Cardiac fibroblast (primary cell): Measurements from ENCODE around the gene RRAS.

Experiments used
- DNase-seq, 2 donors: peaks; one replicate each; pipeline versions ENCODE4 v3.0.0 to v3.0.0-alpha.2; 2010; ENCODE audit warnings: low read depth in 2 of 2
- H3K4me3 ChIP-seq, 2 donors: replicated peaks in 1 of 2; 1 replicate in 1 of 2; 2 replicates in 1 of 2; pipeline ENCODE4 v1.5.1; 2011; ENCODE audit warnings: low read depth in 2 of 2, low read length in 2 of 2, mild to moderate bottlenecking in 2 of 2, moderate library complexity in 1 of 2
- TF ChIP-seq, protein P1 (sequence below): IDR thresholded peaks from one replicate; pipeline ENCODE4 v1.5.1; 2011; ENCODE audit warnings: low read depth, mild to moderate bottlenecking, low read length, inconsistent platforms

Gene RRAS

DNA sequence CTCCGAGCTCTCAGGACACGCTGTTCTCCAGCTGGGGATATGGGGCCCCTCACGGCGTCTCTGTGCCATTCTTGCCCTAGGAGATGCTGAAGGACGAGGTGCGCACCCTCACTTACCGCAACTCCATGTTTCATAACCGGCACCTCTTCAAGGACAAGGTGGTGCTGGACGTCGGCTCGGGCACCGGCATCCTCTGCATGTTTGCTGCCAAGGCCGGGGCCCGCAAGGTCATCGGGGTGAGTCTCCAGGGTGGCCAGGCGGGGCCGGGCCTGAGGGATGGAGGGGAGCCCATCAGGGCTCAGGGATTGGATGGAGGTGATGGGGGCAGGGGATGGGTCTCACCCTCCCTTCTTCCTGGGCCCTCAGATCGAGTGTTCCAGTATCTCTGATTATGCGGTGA is 41.9 kb upstream of the RRAS start:
- H3K4me3 ChIP-seq, result no peak overlapping the region
- DNase-seq, result no peak
- TF ChIP-seq, protein P1, sequence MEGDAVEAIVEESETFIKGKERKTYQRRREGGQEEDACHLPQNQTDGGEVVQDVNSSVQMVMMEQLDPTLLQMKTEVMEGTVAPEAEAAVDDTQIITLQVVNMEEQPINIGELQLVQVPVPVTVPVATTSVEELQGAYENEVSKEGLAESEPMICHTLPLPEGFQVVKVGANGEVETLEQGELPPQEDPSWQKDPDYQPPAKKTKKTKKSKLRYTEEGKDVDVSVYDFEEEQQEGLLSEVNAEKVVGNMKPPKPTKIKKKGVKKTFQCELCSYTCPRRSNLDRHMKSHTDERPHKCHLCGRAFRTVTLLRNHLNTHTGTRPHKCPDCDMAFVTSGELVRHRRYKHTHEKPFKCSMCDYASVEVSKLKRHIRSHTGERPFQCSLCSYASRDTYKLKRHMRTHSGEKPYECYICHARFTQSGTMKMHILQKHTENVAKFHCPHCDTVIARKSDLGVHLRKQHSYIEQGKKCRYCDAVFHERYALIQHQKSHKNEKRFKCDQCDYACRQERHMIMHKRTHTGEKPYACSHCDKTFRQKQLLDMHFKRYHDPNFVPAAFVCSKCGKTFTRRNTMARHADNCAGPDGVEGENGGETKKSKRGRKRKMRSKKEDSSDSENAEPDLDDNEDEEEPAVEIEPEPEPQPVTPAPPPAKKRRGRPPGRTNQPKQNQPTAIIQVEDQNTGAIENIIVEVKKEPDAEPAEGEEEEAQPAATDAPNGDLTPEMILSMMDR, result no peak

DNA sequence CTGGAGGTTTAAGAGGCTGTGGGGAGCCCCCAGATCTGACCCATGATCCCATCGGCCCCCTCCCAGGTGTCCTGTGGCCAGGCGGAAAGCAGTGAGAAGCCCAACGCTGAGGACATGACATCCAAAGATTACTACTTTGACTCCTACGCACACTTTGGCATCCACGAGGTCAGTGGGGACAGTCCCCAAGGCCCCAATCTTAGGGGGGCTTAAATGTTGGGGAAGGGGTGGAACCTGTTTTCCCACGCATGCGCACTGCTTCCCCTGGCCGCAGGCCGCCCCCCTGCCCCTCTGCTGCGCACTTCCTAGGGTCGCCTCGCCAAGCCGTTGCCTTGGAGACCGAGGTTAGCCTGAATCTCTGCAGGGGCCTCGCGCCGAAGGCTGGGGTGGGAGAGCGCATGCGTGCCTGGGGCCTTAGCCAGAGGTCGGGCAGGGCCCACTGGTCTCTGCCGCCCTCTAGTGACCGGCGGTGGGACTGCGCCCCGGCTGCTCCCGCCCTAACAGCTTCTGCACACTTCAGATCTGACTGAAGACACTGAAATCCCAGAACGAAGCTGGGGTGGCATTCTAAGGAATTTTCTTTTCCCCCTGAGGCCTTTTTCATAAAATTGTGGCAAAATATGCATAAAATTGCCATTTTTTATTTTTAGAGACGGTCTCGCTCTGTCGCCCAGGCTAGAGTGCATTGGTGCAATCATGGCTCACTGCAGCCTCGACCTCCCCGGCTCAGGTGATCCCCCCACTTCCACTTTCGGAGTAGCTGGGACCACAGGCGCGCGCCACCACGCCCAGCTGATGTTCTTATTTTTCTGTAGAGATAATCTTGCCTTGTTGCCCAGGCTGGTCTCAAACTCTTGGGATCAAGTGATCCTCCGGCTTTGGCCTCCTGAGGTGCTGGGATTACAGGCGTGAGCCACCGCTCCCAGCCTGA is 40.7 kb upstream of the RRAS start:
- no peak overlapping the region for H3K4me3 ChIP-seq
- TF ChIP-seq, protein P1, result peak; percentile 100
- DNase-seq, result peak; percentile 89 to 91

DNA sequence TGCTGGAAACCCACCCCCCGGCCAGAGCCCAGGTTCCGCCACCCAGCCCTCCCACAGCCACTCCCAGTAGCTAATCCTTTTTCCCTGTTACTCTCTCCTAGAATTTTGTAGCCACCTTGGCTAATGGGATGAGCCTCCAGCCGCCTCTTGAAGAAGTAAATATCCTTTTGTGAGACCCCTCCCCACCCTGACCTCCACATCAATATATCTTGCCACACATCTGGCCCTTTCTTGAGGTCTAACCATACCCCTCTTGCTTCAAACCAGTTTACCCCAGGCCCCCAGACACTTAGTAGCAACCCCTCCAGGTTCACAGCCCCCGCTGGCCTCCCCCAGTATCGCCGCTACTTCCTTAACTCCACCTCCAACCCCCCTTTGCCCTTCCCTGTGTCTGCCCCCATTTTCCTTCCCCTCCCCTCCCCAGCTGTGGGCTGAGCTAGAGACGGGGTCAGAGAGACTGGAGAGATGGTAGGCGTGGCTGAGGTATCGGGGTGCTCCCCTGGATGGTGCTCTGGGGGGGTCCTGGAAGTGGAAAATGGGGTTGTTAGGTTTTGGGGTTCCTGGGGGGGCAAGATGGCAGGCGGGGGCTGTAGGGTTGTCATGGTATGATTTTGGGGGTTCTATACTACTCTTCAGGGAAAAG is 39.9 kb upstream of the RRAS start:
- no peak for DNase-seq
- TF ChIP-seq, protein P1, result no peak
- H3K4me3 ChIP-seq, result no peak overlapping the region

DNA sequence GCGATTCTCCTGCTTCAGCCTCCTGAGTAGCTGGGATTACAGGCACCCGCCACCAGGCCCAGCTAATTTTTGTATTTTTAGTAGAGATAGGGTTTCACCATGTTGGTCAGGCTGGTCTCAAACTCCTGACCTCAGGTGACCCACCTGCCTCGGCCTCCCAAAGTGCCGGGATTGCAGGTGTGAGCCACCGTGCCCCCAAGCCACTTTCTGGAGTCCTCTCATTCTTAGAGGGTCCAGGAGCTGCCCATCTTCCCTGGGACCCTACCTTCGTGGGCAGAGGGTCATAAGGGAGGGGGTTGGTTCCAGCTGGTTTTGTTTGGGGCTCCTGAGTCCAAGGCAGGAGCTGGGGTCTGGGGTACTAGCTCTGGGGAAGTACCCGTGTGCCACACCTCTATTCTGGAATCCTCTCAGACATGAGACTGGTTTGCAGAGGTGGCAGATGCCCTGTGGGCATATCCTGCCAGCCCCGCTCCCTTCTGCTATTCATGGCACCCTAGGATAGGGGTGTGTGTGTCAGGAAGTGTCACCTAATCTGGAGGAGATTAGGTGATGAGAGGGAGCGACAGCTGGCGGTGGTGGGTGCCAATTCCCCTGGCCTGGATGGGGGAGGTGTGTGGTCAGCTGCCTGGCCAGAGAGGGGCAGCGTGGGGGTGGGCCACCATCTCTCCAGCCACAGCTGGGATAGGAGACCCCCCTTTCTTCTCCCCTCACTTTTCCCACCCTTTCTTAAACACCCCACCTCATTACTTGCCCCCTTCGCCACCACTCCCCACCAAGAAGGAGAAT is 39.2 kb upstream of the RRAS start:
- H3K4me3 ChIP-seq, result no peak overlapping the region
- TF ChIP-seq, protein P1, result no peak
- no peak for DNase-seq

DNA sequence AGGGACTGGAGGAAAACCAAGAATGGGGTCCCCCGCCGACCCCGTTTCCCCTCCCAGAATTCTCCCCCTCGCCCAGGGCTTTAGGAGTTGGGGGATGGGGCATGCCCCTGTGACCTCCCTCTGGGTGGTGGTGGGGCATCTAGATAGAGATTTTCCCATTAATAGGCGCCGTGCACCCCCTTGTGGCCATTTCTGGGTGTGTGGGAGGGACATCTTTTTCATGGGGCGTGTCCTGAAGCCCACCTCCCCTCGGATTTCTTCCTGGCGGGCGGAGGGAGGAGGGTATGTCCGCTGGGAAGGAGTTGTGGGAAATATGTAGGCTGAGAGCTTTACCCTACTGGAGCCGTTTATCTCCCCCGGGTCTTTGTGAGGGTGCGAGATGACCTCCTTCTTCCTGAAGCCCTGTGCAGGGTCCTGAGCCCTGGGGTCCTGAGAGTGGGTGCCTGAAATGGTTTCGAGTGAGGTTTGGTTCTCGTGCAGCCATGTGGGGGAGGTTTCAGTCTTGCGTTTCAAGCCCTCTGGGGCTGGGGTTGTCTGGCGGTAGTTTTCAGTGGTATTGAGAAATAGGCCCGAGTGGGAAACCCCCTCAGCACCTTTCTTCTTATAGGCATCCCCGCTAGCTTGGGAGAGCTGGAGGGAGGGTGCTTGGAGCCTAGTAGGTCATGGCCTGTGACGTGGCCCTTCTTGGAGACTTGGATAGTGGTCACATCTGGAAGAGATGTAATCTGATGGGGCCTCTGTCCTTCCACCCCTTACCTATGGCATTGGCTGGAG is 38.1 kb upstream of the RRAS start:
- peak overlapping the region; percentile 100 for H3K4me3 ChIP-seq
- TF ChIP-seq, protein P1, result peak; percentile 58
- peak; percentile 57 to 77 for DNase-seq

DNA sequence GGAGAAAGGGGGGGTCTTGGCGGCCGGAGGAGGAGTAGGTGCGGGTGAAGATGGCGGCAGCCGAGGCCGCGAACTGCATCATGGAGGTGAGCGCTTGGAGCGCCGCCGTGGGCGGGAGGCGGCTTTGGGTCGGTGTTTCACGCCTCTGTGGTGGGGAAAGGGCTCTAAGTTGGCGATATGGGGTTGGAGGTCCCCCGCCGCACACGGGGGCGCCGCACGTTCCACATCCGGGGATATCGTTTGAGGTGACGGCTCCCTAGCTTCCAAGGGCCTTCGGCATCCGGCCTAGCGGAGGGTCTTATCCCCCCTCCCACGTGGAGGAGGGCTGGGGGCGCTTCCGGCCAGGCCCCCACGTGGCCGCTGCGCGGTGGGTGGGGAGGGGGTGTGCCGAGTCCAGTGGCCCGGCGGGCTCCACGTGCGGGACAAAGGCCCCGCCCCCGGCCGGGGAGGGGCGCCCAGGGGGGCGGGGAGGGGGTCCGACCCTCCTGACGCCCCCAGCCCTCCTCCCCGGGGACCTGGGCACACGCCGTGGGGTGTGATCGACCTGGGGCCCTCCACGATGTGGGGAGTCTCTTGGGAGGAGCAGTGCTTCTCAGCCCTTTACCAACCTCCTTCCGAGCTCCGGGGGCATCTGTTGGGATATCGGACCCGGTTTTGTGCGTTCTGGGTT is 37.4 kb upstream of the RRAS start, which contains the start of gene PRMT1:
PRMT1 (plus strand) TSS at position 41 of the 670 bp plus-strand sequence; CDS start at position 51, 10 bp downstream.
- TF ChIP-seq, protein P1, result no peak
- no peak for DNase-seq
- peak within 1 kb of the TSS; percentile 100 for H3K4me3 ChIP-seq
